DMS53 (cell line): Measurements from ENCODE around the gene SIGLEC14.
"Not testable (repeated sequence)": the region's sequence is repeated elsewhere in the genome, so short reads cannot be mapped to it uniquely, and the experiment has no call there.

Experiments
- DNase-seq: peaks from one replicate; lab custom pipeline; 2025; lab: John Stamatoyannopoulos, UW

SIGLEC14 gene

DNA sequence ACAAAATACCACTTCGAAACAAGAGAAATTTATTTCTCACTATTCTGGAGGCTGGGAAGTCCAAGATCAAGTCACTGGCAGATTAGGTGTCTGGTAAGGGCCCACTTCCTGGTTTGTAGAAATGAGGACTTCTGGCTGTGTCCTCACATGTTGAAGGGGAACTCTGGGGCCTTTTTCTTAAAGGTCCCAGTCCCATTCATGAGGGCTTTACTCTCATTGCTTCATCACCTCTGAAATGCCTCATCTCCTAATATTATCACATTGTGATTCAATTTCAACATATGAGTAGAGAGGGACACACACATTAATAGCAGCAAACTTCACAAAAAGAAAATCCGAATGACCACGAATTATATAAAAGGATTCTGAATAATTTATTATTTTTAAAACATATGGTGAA, 21.6 kb upstream of the SIGLEC14 start:
- no peak for DNase-seq

DNA sequence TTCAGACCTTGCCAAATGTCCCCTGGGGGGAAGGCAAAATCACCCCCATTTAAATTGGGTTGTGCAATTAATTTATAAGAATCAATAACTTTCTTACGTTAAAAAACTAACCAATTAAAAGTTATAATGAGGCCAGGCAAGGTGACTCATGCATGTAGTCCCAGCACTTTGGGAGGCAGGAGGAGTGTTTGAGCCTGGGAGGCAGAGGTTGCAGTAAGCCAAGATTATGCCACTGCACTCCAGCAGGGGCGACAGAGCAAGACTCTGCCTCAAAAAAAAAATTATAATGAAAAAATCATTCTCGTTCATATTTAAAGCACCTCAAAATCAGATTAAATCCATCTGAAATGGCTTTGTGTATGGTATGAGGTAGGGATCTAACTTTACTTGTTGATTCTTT, 18.4 kb upstream of the SIGLEC14 start:
- no peak for DNase-seq

DNA sequence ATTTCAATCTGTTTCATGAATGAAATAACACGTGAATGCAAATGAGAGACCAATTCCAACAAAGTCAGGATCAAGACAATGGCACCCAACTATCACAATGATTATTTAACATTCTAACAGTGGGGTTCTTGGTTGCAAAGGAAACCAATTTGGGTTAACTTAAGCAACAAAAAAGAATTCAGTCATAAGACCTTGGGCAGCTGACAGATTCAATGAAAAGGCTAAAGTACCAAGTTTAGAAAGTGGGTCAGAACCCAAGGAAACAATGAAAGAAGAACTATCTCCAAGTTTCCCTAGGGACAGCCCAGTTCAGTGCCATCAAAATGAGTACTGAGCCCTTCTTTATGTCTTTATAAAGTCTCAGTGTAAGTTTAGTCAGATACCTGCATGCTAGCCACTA, 17.5 kb upstream of the SIGLEC14 start:
- DNase-seq = no peak

GRCh38 chr19:51663650-51664049, 17.0 kb upstream of the SIGLEC14 start:
- DNase-seq = no peak

DNA sequence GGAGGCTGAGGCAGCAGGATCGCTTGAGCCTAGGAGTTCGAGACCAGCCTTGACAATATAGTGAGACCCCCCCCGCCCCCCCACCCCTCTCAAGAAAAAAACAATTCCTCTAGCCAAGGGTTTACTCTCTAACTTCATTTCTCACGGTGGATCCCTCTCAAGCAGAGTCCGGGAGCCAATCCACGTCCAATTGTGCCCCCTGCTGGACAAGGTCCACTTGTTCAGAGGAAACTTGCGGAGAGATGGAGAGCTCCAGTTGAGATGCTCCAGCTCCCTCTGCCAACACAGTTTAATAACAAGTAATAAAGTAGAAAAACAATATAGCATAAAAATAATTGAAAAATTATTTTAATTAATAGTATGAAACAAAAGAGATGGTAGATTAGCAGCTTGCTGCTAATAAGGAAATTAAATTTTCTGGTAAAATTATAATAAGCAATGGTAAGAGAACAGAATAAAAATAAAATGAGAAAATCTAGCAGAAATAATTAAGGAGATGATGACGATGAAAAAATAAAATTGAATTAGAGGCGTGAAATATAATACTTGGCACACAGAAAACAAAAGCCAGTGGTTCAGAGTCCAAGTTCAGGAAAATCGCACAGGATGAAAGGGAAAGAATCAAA, 14.5 kb upstream of the SIGLEC14 start:
- peak; percentile 64 for DNase-seq

GRCh38 chr19:51654783-51655182, 8.2 kb upstream of the SIGLEC14 start:
- DNase-seq = no peak

- no peak for DNase-seq
Observed at GRCh38 chr19:51653162-51653561, 6.5 kb upstream of the SIGLEC14 start.

DNA sequence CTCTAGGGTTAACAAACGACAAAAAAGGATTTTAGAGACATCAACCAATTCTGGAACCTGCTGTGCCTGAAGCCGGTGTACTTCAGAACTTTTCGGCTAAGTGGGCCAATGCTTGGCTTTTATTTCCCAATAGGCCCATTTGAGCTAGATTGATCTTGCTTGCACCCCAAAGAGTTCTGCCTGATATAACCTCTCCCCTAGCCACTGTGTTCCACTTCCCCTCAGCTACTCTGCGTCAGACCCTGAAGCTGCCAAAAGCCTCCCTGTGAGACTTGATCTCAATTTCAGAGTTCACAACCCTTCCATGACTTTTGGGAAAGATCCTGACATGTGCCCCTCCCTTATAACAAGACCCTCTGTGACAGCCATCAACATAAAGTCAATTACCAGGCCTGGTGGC, 5.6 kb upstream of the SIGLEC14 start:
- no peak for DNase-seq

- no peak for DNase-seq
Observed at GRCh38 chr19:51651216-51651846, 4.7 kb upstream of the SIGLEC14 start.

DNA sequence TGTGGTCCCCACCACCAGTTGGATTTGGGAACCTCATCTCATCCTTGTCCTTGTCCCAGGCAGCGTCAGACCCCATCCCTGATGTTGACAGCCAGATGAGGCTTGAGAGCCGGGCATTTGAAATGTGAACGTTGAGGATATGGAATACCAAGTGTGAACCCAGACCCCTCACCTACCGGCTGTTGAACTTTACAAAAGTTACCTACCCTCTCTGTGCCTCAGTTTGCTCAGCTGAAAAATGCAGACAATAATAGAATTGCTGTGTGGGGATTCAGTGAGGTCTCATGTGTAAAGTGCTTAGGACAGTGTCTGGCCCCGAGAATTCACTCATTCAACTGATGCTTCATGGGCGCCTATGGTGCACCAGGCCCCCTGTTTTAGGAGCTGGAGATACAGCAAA, 693 bp upstream of the SIGLEC14 start:
- DNase-seq = no peak

- DNase-seq = no peak
Observed at GRCh38 chr19:51644636-51645271, 1.9 kb downstream of the SIGLEC14 start.

GRCh38 chr19:51641648-51642047, 5.0 kb downstream of the SIGLEC14 start:
- no peak for DNase-seq

DNA sequence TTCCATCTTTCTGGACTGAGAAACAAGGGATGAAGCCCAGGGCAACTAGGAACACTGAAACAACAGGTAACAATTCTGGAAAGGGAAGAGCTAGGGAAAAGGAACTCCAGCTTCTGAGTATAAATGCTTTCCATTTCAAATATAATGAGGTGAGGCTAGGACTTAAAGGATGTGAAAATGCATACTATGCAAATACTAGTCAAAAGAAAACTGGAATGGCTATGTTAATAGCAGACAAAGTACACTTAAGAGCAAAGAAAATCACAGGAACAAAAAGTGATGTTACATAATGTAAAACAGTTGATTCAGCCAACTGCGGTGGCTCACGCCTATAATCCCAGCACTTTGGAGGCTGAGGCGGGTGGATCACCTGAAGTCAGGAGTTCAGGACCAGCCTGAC, 6.2 kb downstream of the SIGLEC14 start:
- DNase-seq = no peak

DNA sequence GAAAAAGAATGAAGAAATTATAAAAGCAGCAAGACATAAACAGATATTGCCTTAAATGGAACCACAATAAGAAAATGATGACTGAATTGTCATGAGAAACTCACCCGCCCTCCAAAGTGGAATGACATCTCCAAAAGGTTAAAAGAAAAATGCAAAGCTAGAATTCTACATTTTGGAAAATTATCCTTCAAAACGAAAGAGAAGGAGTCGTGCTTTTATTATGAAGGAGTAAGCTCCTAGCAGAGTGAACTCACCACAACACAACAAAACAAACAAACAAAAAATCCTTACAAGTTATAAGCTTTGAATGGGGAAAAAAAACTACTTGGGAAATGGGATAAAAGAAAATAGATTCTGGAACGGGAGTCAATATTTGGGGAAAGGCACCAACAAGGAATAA, 6.7 kb downstream of the SIGLEC14 start:
- no peak for DNase-seq

- peak; percentile 29 for DNase-seq
Observed at GRCh38 chr19:51637362-51637978, 9.2 kb downstream of the SIGLEC14 start.

- no peak for DNase-seq
Observed at GRCh38 chr19:51632126-51632525, 14.5 kb downstream of the SIGLEC14 start.

DNA sequence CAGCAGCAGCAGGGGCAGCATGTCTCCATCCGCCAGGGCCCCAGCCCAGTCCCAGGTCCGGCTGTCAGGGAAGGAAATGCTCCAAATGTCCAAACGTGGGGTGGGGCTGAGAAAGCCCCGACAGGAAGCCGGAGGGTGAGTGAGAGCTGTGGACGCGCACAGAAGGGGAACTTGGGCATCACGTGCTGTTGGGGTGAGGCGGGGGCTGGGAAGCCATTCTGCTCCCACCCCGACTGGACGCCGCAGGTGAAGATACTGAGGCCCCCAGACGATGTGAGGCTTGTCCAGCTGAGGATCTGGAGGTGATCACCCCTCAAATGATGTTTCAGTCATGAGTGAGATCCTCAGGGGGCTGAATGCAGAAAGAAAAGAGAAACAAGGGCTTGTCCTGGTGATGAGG, 16.3 kb downstream of the SIGLEC14 start, which contains the start of gene SIGLEC5:
Gene SIGLEC5 (minus strand): TSS at position 87 of the 400 bp plus-strand sequence. CDS start 66 bp downstream, at position 21.
- DNase-seq = not testable (repeated sequence)

GRCh38 chr19:51628153-51628939, 18.3 kb downstream of the SIGLEC14 start:
- DNase-seq = no peak

DNA sequence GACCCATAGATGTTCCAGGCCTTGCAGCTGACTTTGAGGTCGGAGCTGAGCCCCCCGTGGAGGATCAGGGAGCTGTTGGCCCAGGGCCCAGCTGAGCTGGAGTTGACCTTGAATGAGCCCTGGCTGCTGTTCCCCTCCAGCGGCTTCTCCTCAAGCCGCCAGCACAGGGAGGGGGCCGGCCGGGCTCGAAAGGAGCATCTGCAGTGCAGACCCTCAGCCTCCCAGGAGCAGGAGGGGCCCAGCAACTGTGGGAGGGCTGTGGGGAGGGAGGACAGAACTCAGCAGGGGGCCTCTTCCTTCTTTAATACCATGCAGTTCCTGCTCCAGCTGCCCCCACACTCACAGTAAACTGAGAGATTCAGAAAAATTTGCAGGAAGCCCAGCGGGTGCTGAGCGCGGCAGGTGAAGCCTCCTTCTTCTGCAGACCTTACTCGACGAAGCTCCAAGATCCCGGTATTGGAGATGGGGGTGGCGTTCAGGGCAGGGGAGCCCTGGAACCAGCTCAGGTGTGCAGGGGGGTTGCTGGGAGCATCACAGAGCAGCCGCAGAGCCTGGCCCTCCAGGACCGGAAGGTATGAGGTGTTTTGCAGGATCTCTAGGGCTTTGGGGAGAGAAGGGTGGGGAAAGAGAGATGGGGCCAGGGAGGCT, 19.0 kb downstream of the SIGLEC14 start:
- no peak for DNase-seq

- no peak for DNase-seq
Observed at GRCh38 chr19:51626675-51627074, 19.9 kb downstream of the SIGLEC14 start.

DNA sequence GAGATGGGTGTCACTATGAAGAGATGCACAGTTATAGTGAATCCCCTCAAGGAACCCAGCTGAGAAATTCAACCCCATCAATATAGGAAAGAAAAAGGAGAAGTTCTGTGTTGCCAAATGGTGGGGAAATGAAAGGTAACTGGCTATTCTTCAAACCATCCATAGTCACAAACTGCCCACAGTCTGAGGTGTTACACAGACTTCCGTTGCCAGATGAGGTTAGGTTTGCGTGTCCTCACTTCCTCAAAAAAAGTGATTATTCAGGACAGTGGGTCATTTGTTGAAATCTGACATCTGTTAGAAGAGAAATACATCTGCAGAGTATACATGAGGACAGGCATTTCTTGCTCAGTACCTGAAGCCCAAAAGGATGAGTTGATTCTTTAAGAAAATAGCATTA, 25.4 kb downstream of the SIGLEC14 start:
- no peak for DNase-seq

DNA sequence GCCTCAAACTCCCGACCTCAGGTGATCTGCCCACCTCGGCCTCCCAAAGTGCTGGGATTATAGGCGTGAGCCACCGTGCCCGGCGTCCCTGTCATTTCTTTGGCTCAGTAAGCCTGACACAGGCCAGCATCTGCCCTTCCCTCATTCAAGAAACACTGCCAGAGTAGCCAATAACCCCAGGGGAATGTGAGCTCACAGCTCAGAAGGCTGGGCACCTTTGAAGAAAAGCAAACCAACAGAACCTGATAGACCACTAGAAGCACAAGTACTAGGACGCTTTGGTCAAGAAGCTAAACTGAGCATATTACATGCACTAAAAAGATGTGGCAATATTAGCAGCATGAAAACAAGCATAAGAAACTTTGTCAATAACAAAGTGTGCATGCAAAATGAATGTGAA, 30.6 kb downstream of the SIGLEC14 start:
- no peak for DNase-seq
